ENCODE measurements around the gene HS3ST4.

The HS3ST4 gene

GRCh38 chr16:25895380-25895779, 203.6 kb downstream of the HS3ST4 start:
- no peak for DNase-seq (ENCODE audit: low spot score)

DNA sequence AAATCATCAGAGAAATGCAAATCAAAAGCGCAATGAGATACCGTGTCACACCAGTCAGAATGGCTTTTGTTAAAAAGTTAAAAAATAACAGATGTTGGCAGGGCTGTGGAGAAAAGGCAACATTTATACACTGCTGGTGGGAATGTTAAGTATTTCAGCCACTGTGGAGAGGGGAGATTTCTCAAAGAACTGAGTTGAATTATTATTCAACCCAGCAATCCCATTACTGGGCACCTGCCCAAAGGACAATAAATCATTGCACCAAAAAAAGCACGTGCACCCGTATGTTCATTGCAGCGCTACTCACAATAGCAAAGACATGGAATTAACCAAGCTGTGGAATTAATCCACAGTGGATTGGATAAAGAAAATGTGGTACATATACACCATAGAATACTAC, 204.7 kb downstream of the HS3ST4 start:
- no peak for DNase-seq (ENCODE audit: low spot score)

GRCh38 chr16:25897702-25898101, 205.9 kb downstream of the HS3ST4 start:
- no peak for DNase-seq (ENCODE audit: low spot score)

DNA sequence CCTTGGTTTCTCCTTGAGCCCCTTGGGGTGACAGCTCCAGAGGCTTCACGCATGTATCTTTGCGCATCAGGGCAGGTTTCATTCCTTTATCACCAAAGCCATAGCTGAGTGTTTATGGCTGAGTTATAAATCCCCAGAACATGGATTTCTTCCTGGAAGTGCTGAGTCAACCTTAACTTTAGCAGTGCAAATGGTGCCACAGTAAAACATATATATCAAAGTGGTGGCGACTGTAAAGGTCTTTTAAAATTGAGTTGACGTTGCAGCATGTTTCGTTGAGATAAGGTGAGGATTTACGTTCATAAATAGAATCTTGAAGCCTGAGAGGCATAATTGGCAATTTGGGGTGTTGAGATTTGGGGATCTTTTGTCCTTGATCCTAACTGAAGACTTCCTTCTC, 214.1 kb downstream of the HS3ST4 start:
- DNase-seq (ENCODE audit: low spot score), result no peak

- no peak for DNase-seq (ENCODE audit: low spot score)
Observed at GRCh38 chr16:25910971-25911370, 219.2 kb downstream of the HS3ST4 start.

DNA sequence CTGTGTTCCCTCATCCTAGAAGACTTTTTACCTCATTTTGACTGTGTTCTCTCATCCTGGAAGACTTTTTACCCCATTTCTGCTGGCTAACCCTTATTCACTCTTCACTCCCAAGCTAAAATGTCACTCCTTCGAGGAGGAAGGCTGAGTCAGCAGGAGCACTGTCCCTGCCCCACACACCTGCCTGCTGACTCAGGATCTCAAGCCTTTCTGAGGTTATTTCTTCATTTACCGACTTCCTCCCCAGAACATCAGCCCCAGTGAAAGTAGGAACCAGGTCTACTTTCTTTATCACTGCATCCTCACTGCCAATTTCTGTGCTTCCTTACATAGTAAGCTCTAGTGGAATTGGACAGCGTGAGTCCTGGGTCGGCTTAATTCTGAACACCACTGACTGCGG, 220.6 kb downstream of the HS3ST4 start:
- DNase-seq (ENCODE audit: low spot score), result no peak

DNA sequence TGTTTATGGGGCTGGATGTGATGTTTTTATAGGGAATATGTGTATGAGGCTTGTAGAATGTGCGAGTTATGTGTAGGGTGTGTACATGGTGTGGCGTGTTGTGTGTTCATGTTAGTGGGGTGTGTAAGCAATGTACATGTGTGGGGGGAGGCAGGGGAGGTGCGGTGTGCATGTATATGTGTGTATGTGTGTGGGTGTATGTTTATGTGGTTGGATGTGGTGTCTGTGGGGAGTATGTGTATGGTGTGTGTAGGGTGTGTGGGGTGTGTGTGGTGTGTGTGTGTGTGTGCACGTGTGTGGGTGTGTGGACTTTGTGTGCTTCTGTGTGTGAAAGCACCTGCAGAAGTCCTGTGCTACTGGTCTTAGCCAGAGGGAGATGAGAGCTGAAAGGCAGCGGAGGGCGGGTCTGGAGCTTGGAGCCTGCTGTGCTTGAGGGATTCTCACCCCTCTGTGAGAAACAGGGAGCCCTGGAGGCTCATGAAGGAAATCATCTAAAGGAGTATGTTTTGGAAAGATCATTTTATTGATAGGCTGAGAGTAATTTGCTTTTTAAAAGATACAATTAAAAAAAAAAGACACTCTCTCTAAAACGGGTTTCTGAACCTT, 222.7 kb downstream of the HS3ST4 start:
- DNase-seq (ENCODE audit: low spot score), result no peak

- DNase-seq (ENCODE audit: low spot score), result no peak
Observed at GRCh38 chr16:25916037-25916436, 224.3 kb downstream of the HS3ST4 start.

- DNase-seq (ENCODE audit: low spot score), result no peak
Observed at GRCh38 chr16:25922438-25922837, 230.7 kb downstream of the HS3ST4 start.

DNA sequence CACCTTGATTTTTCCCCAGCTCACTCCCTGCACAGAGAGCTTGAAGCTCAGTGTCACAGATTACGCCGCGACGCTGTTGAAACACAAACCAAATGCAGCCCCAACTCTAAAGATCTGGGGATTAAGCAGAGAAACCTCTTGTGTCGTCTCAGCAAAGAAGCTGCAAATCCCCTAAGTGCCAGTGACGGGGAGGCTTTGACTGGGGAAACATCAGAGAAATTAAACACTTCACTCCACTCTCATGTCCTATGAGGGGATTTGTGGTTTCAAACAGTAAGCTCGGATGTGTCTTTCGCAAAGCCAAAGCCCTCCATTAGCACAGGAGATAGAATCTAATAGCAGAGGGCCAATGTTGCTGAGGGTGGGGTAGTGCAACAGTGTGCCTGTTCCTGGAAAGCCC, 233.7 kb downstream of the HS3ST4 start:
- DNase-seq (ENCODE audit: low spot score), result no peak

DNA sequence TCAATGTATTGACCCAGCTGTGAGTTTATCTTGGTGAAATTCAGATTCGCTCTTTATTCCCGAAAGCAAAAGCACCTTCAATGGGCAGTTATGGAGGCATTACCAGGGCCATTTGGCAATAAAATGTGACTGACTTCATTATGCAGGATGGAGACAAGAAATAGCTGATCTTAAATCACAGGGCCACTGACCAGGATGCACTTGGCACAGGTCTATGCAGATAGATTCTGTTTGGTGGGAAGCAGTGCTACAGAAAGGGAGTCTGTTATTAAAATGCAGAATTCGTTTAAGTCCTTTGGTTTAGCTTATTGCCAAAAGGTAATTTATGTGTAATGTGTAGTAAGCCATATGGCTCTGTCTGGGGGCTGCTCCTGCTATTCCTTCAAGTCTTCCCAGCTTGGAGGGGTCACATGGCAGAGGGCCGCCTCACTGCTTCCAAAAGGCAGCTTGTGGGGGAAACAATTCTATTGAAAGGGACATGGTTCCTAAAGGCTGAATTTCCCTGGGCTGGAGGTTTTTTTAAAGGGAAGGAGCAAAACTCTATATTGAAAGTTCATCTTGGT, 239.8 kb downstream of the HS3ST4 start:
- no peak for DNase-seq (ENCODE audit: low spot score)

GRCh38 chr16:25941800-25942499, 250.2 kb downstream of the HS3ST4 start:
- DNase-seq (ENCODE audit: low spot score), result no peak

DNA sequence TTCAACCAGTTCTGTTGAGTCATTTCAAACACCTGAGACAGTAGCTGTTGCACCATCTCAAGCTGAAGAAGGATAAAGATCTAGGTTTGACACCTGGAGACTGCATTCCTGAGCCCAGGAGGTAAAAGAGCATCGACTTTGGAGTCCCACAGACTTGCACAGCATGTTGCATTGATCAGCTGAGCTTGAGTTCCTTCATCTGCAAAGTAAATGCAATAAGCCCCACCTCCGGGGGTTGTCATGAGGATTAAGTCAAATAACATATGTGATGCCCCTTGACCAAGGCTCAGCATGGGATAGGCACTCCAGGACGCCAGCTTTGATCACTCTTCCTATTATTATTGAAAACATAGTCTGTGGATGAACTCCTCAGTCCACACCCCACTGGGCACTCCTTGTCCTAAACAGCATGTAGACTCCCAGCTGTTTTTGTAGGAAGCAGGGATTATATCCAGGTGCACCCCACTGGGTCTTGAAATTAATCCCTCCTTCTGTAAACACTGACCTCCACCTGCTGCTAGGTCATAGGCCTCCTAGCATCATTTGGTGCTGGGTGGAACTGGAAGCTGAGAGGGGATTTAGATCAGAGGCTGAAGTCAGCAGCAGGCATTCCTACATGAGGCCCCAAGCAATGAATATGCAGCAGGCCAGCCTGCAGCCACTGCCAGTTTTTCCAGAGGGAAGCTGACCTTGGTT, 259.0 kb downstream of the HS3ST4 start:
- DNase-seq (ENCODE audit: low spot score), result no peak

GRCh38 chr16:25951999-25952398, 260.2 kb downstream of the HS3ST4 start:
- no peak for DNase-seq (ENCODE audit: low spot score)

GRCh38 chr16:25952983-25953382, 261.2 kb downstream of the HS3ST4 start:
- DNase-seq (ENCODE audit: low spot score), result no peak

DNA sequence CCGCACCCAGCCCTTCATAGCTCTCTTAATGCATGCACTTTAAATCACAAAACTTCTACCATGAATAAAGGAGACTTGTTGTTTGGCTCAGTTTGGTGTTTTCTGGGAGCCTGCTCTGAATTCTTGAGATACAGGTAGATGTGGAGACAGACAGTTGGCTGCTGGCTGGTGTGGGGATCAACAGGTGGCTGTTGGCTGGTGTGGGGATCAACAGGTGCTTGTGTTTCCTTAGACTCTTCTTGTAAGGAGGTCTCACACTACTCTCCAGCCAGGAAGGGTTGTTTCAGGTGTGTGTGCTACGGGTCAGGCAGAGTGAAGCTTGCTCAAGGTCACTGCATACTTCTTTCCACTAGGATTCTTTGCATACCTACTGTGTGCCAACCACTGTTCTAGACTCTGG, 265.9 kb downstream of the HS3ST4 start:
- no peak for DNase-seq (ENCODE audit: low spot score)

DNA sequence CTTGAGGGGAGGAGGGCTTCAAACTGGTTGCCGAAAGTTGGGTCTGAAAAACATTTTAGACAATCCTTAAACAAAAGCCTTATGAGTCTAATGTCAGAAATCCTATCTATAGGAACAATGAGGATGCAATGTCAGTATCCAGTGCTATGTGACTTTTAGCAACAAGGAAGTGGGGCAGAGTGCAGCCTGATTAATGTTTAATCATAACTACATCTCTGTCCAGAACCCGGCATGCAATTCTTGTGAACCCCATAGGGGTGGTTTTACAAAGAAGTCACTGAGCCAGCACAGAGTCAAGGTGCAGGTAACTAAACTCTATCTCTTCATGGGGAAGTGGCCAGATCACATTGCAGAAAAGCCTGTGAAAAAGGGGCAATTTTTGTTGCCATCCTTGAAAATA, 267.5 kb downstream of the HS3ST4 start:
- no peak for DNase-seq (ENCODE audit: low spot score)

DNA sequence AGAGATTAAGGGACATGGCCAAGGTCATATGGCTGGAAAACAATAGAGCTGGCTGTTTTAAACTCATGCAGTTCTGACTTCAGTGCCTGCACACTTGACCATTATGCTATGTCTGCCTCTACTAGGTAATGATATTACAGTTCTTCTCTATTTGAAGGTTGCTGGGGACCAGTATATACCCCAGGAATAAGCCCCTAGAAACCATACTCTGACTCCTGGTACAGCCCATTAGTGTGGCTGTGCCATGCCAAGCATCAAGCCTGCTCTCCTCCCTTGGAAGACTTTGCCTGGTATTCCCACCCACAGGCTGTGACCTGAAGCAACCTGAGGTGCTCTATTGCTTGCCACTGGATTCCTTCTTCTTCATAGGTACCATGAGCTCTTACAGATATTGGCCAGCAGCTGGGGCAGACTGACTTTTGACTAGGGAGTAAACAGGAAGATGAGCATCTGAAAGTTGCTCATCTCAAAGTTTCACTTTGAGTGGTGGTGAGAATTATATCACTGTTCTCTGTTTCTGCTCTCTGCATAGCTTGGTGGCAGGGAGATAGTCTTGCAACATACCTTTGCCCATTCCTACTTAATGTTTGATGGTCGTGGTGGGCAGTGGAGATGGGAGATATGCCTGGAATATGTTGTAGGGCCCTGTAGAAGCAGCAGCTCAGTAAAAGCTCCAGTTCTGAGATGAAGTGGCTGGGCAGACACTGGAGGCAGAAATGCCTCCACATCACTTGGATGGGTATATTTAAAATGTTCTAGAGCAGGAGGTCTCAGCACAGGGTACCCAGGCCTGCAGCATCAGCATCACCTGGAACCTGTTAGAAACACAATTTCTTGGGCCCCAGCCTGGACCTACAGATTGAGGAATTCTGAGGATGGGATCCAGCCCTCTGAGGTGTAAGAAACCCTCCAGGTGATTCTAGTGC, 274.7 kb downstream of the HS3ST4 start:
- DNase-seq (ENCODE audit: low spot score), result no peak

- no peak for DNase-seq (ENCODE audit: low spot score)
Observed at GRCh38 chr16:25977121-25977520, 285.4 kb downstream of the HS3ST4 start.

GRCh38 chr16:25978218-25978617, 286.5 kb downstream of the HS3ST4 start:
- no peak for DNase-seq (ENCODE audit: low spot score)

DNA sequence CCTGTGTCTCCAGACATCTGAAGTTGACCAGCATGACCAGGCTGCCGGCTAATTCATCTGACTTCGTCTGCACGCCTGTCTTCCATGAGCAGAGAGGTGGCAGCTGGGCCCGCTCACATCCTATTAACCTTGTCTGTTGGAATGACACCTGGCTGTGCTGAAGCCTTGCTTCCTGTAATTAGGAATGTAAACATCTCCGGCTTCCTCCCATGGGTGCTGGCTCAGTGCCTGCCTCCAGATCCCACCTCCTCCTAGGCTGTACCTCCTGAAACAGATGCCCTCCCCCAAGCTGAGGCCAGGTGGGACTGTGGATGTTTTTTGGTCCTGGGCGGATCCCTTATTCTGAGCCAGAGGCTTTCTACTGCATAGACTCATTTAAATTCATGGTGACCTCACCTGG, 296.3 kb downstream of the HS3ST4 start:
- DNase-seq (ENCODE audit: low spot score), result no peak

DNA sequence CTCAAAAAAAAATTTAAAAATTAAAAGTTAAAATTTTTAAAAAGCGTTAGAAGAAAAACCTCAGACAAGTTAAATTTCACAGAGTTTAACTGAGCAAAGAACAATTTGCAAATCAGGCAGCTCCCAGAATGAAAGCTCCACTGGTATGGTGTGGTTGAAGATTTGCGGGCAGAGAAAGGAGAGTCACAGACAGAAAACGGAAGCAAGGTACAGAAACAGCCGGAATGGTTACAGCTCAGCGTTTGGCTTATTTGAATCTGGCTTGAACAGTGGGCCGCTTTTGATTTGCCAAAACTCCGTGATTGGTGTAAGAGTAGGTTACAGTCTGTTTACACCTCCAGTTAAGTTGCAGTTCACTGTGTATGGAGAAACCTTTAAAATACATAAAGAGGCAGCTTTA, 297.1 kb downstream of the HS3ST4 start:
- DNase-seq (ENCODE audit: low spot score), result no peak
